ENCODE measurements around the gene ZNF426. TPM values are rescaled to one million over a fixed set of nuclear protein-coding genes. Genes with fewer than 3 reads are reported as not detected.

Gene ZNF426
- total RNA-seq, 1 experiment from 2014 or later: 16.5 TPM

GRCh38 chr19:9535934-9536333, 2.5 kb downstream of the ZNF426 start:
- Histone ChIP-seq H3K36me3 (peaks cover 62% of the 10 kb centered on the region), H3K27me3 (no peaks in the 10 kb centered on the region)

GRCh38 chr19:9531933-9532332, 6.5 kb downstream of the ZNF426 start:
- no peaks in the 10 kb centered on the region for H3K27me3 ChIP-seq
- no peak overlapping the region for H3K27ac ChIP-seq
- no peak for DNase-seq
- peaks cover 64% of the 10 kb centered on the region for H3K9me3 ChIP-seq (replicated peaks)
- no peak overlapping the region for H3K4me3 ChIP-seq
- no peaks in the 10 kb centered on the region for H3K4me1 ChIP-seq
- peaks cover 100% of the 10 kb centered on the region for H3K36me3 ChIP-seq

More at GRCh38 chr19:9535934-9536333, 2.5 kb downstream of the ZNF426 start:
- Histone ChIP-seq H3K4me1 (no peaks in the 10 kb centered on the region), H3K4me3 (no peak overlapping the region), H3K27ac (no peak overlapping the region), H3K9me3 (replicated peaks) (peaks cover 29% of the 10 kb centered on the region)
- no peak for DNase-seq

GRCh38 chr19:9528757-9529336, 9.6 kb downstream of the ZNF426 start:
- Histone ChIP-seq H3K4me3 (no peak overlapping the region), H3K27me3 (no peaks in the 10 kb centered on the region), H3K27ac (no peak overlapping the region), H3K36me3 (peaks cover 91% of the 10 kb centered on the region), H3K4me1 (no peaks in the 10 kb centered on the region), H3K9me3 (replicated peaks) (peaks cover 76% of the 10 kb centered on the region)
- DNase-seq: peak in 1 of 2 experiments; percentile 17

- peaks cover 41% of the 10 kb centered on the region for H3K9me3 ChIP-seq (replicated peaks)
- H3K27me3 ChIP-seq: no peaks in the 10 kb centered on the region
- peak in 1 of 2 experiments; percentile 2 for DNase-seq
- no peak overlapping the region for H3K27ac ChIP-seq
- H3K36me3 ChIP-seq: peaks cover 45% of the 10 kb centered on the region
- no peaks in the 10 kb centered on the region for H3K4me1 ChIP-seq
- H3K4me3 ChIP-seq: no peak overlapping the region
Measured at GRCh38 chr19:9523885-9524474, 14.5 kb downstream of the ZNF426 start.

GRCh38 chr19:9507285-9507684, 31.2 kb downstream of the ZNF426 start:
- Histone ChIP-seq H3K4me3 (no peak overlapping the region), H3K27ac (no peak overlapping the region), H3K36me3 (no peaks in the 10 kb centered on the region), H3K9me3 (replicated peaks) (no peaks in the 10 kb centered on the region), H3K4me1 (no peaks in the 10 kb centered on the region), H3K27me3 (no peaks in the 10 kb centered on the region)
- DNase-seq: no peak

- Histone ChIP-seq H3K27me3 (no peaks in the 10 kb centered on the region), H3K9me3 (replicated peaks) (no peaks in the 10 kb centered on the region), H3K27ac (no peak overlapping the region), H3K4me1 (no peaks in the 10 kb centered on the region), H3K36me3 (no peaks in the 10 kb centered on the region), H3K4me3 (no peak overlapping the region)
- DNase-seq: no peak
Measured at GRCh38 chr19:9500796-9501195, 37.6 kb downstream of the ZNF426 start.

- DNase-seq: no peak
- Histone ChIP-seq H3K4me1 (no peaks in the 10 kb centered on the region), H3K36me3 (no peaks in the 10 kb centered on the region), H3K4me3 (no peak within 1 kb of the TSS), H3K27ac (no peak within 1 kb of the TSS), H3K9me3 (replicated peaks) (no peaks in the 10 kb centered on the region), H3K27me3 (no peaks in the 10 kb centered on the region)
Measured at GRCh38 chr19:9498183-9498902, 40.1 kb downstream of the ZNF426 start, which contains the start of gene ZNF560. TSS of gene ZNF560 (minus strand) at chr19:9498616. CDS start at chr19:9475313, 23,303 bp downstream.

GRCh38 chr19:9494096-9494495, 44.3 kb downstream of the ZNF426 start:
- no peak overlapping the region for H3K4me3 ChIP-seq
- no peak for DNase-seq
- H3K27ac ChIP-seq: no peak overlapping the region
- no peaks in the 10 kb centered on the region for H3K4me1 ChIP-seq
- no peaks in the 10 kb centered on the region for H3K27me3 ChIP-seq
- no peaks in the 10 kb centered on the region for H3K9me3 ChIP-seq (replicated peaks)
- no peaks in the 10 kb centered on the region for H3K36me3 ChIP-seq

GRCh38 chr19:9487016-9487415, 51.4 kb downstream of the ZNF426 start:
- H3K27ac ChIP-seq: no peak overlapping the region
- no peaks in the 10 kb centered on the region for H3K27me3 ChIP-seq
- no peaks in the 10 kb centered on the region for H3K4me1 ChIP-seq
- H3K36me3 ChIP-seq: no peaks in the 10 kb centered on the region
- DNase-seq: no peak
- H3K9me3 ChIP-seq (replicated peaks): peaks cover 6% of the 10 kb centered on the region; the same call in 1 of the 2 replicates
- H3K4me3 ChIP-seq: no peak overlapping the region

GRCh38 chr19:9485140-9485539, 53.3 kb downstream of the ZNF426 start:
- H3K4me1 ChIP-seq: no peaks in the 10 kb centered on the region
- no peak for DNase-seq
- no peak overlapping the region for H3K4me3 ChIP-seq
- no peak overlapping the region for H3K27ac ChIP-seq
- no peaks in the 10 kb centered on the region for H3K27me3 ChIP-seq
- H3K9me3 ChIP-seq (replicated peaks): peaks cover 6% of the 10 kb centered on the region; the same call in 1 of the 2 replicates
- no peaks in the 10 kb centered on the region for H3K36me3 ChIP-seq

- no peak for DNase-seq
- Histone ChIP-seq H3K27me3 (no peaks in the 10 kb centered on the region), H3K36me3 (no peaks in the 10 kb centered on the region), H3K9me3 (replicated peaks) (no peaks in the 10 kb centered on the region), H3K27ac (no peak overlapping the region), H3K4me1 (no peaks in the 10 kb centered on the region), H3K4me3 (no peak overlapping the region)
Measured at GRCh38 chr19:9474975-9475374, 63.5 kb downstream of the ZNF426 start.

Other genes starting within 250 kb of the ZNF426 start
- 4.3 and 5.4 TPM in 2 replicates for gene ZNF699, start 228.8 kb downstream of the ZNF426 start, total RNA-seq (2014; rRNA removed; shearing (Covaris generic))
- 26.8 and 30.2 TPM in 2 replicates for gene ZNF559, start 214.5 kb downstream of the ZNF426 start, total RNA-seq (2014; rRNA removed; shearing (Covaris generic))
- 3.0 and 3.8 TPM in 2 replicates for gene ZNF177, start 175.6 kb downstream of the ZNF426 start, total RNA-seq (2014; rRNA removed; shearing (Covaris generic))
- 13.5 and 14.8 TPM in 2 replicates for gene ZNF266, start 103.1 kb downstream of the ZNF426 start, total RNA-seq (2014; rRNA removed; shearing (Covaris generic))
- gene ZNF560, start 40.0 kb downstream of the ZNF426 start, total RNA-seq (2014; rRNA removed; shearing (Covaris generic)): 0.05 TPM in 1 of 2 replicates, not detected in the other
- 69.0 and 71.2 TPM in 2 replicates for gene ZNF121, start 45.9 kb upstream of the ZNF426 start, total RNA-seq (2014; rRNA removed; shearing (Covaris generic))
- 26.5 and 26.9 TPM in 2 replicates for gene ZNF561, start 82.6 kb upstream of the ZNF426 start, total RNA-seq (2014; rRNA removed; shearing (Covaris generic))
- gene ZNF562, start 136.5 kb upstream of the ZNF426 start, total RNA-seq (2014; rRNA removed; shearing (Covaris generic)): 34.7 and 37.6 TPM in 2 replicates
- gene ZNF846, start 230.1 kb upstream of the ZNF426 start, total RNA-seq (2014; rRNA removed; shearing (Covaris generic)): 0.89 and 3.1 TPM in 2 replicates